HG02798 (cell line): ENCODE results near the gene PCGF5.
"Not testable (repeated sequence)": the region's sequence is repeated elsewhere in the genome, so short reads cannot be mapped to it uniquely, and the experiment has no call there.

Experiments
- ATAC-seq: cut with Tn5 transposase; IDR thresholded peaks from one replicate; pipeline ENCODE4 v1.9.1; 2021; ENCODE audit warnings: mild to moderate bottlenecking; ENCODE audit not compliant: unreplicated experiment, poor library complexity

The PCGF5 gene

GRCh38 chr10:91208642-91209041 lies 11.8 kb upstream of the PCGF5 start:
- ATAC-seq: no peak

- no peak for ATAC-seq
These were observed 10.4 kb upstream of the PCGF5 start for GRCh38 chr10:91210014-91210413.

- ATAC-seq: peak; percentile 94
These were observed 10.0 kb upstream of the PCGF5 start for GRCh38 chr10:91210435-91210834.

GRCh38 chr10:91211675-91212074 lies 8.8 kb upstream of the PCGF5 start:
- ATAC-seq: no peak

GRCh38 chr10:91214911-91215310 lies 5.6 kb upstream of the PCGF5 start:
- ATAC-seq: no peak

GRCh38 chr10:91215384-91215783 lies 5.1 kb upstream of the PCGF5 start:
- ATAC-seq: no peak

GRCh38 chr10:91219371-91220193 lies 881 bp upstream of the PCGF5 start:
- ATAC-seq: no peak

- ATAC-seq: no peak
These were observed 652 bp downstream of the PCGF5 start for GRCh38 chr10:91220954-91221675.

- no peak for ATAC-seq
These were observed 5.6 kb downstream of the PCGF5 start for GRCh38 chr10:91226093-91226492.

- no peak for ATAC-seq
These were observed 7.1 kb downstream of the PCGF5 start for GRCh38 chr10:91227576-91227975.

- ATAC-seq: no peak
These were observed 9.2 kb downstream of the PCGF5 start for GRCh38 chr10:91229683-91230082.

- ATAC-seq: no peak
These were observed 17.7 kb downstream of the PCGF5 start for GRCh38 chr10:91238191-91238590.

- ATAC-seq: no peak
These were observed 19.3 kb downstream of the PCGF5 start for GRCh38 chr10:91239789-91240188.

GRCh38 chr10:91242940-91243339 lies 22.5 kb downstream of the PCGF5 start:
- ATAC-seq: no peak

- ATAC-seq: no peak
These were observed 27.1 kb downstream of the PCGF5 start for GRCh38 chr10:91247360-91248111.

- no peak for ATAC-seq
These were observed 29.2 kb downstream of the PCGF5 start for GRCh38 chr10:91249700-91250099.

GRCh38 chr10:91250341-91250740 lies 29.9 kb downstream of the PCGF5 start:
- no peak for ATAC-seq

- ATAC-seq: peak; percentile 70
These were observed 31.1 kb downstream of the PCGF5 start for GRCh38 chr10:91251430-91252056.

GRCh38 chr10:91253300-91253699 lies 32.8 kb downstream of the PCGF5 start:
- no peak for ATAC-seq

GRCh38 chr10:91257310-91257709 lies 36.8 kb downstream of the PCGF5 start:
- no peak for ATAC-seq

- not testable (repeated sequence) for ATAC-seq
These were observed 40.0 kb downstream of the PCGF5 start for GRCh38 chr10:91260417-91260816.
